Endothelial cell of umbilical vein (primary cell): Measurements from ENCODE around the gene SEPTIN14.

ENCODE experiments used
- EZH2 ChIP-seq: IDR thresholded peaks from 2 replicates; pipeline ENCODE4 v1.6.1; 2012; ENCODE audit warnings: borderline replicate concordance, low read depth, mild to moderate bottlenecking, moderate library complexity, low read length, inconsistent platforms; ENCODE audit not compliant: severe bottlenecking
- GATA2 ChIP-seq: IDR thresholded peaks from 2 replicates; pipeline ENCODE4 v1.7.0; 2011; ENCODE audit warnings: low read depth, mild to moderate bottlenecking, moderate library complexity, mixed read lengths, low read length; ENCODE audit not compliant: insufficient read length, insufficient read depth
- JUN ChIP-seq: IDR thresholded peaks from 2 replicates; pipeline ENCODE4 v1.6.1; 2011; ENCODE audit warnings: borderline replicate concordance, low read depth; ENCODE audit not compliant: insufficient read length, insufficient read depth
- MYC ChIP-seq: IDR thresholded peaks from one replicate; pipeline ENCODE4 v1.6.1; 2011; ENCODE audit warnings: mild to moderate bottlenecking, low read depth, low read length
- POLR2A ChIP-seq: IDR thresholded peaks from 2 replicates; pipeline ENCODE4 v1.6.1; 2012; ENCODE audit warnings: low read depth, mild to moderate bottlenecking, control low read depth, low read length
- POLR2AphosphoS5 ChIP-seq: IDR thresholded peaks from 2 replicates; pipeline ENCODE4 v1.6.1; 2012; ENCODE audit warnings: low read depth, mild to moderate bottlenecking, control low read depth, low read length, moderate library complexity; ENCODE audit not compliant: insufficient read depth
- TF ChIP-seq, protein P1 (sequence below), 2 donors: IDR thresholded peaks; 1 replicate in 1 of 2; 2 replicates in 1 of 2; pipeline ENCODE4 v1.5.1; 2011; ENCODE audit warnings: low read length in 2 of 2, mild to moderate bottlenecking in 2 of 2, moderate library complexity in 2 of 2, control low read depth in 1 of 2, inconsistent platforms in 1 of 2, low read depth in 1 of 2; ENCODE audit not compliant: insufficient read depth in 1 of 2; ENCODE audit errors: extremely low read depth in 1 of 2
- TF ChIP-seq, protein P2 (sequence below): IDR thresholded peaks from 2 replicates; pipeline ENCODE4 v1.6.1; 2011; ENCODE audit not compliant: insufficient read depth, insufficient read length

DNA sequence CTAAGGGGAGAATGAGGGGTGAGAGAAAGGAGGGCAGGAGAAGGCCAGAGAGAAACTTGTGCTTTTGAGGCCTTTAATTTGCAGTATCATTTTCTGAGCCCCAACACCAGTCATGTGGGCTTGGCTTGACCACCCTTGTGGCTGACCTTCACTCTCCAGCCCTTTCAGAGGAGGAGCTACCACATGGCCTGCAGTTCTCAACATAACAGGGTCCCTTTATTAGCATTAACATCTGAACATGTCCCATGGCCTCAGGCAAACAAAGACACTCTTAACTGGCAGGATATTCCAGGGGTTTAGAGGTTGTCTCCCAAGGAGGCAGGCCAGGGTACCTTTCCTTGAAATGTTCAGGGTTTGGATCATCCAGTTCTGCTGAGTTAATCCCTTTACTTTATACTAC, 31.4 kb upstream of the SEPTIN14 start:
- TF ChIP-seq, protein P1, sequence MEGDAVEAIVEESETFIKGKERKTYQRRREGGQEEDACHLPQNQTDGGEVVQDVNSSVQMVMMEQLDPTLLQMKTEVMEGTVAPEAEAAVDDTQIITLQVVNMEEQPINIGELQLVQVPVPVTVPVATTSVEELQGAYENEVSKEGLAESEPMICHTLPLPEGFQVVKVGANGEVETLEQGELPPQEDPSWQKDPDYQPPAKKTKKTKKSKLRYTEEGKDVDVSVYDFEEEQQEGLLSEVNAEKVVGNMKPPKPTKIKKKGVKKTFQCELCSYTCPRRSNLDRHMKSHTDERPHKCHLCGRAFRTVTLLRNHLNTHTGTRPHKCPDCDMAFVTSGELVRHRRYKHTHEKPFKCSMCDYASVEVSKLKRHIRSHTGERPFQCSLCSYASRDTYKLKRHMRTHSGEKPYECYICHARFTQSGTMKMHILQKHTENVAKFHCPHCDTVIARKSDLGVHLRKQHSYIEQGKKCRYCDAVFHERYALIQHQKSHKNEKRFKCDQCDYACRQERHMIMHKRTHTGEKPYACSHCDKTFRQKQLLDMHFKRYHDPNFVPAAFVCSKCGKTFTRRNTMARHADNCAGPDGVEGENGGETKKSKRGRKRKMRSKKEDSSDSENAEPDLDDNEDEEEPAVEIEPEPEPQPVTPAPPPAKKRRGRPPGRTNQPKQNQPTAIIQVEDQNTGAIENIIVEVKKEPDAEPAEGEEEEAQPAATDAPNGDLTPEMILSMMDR (IDR thresholded peaks at IDR 0.05; ENCODE audit: extremely low read depth in 1 of 2, insufficient read depth in 1 of 2, low read depth in 1 of 2, low read length in 2 of 2): no peak
- TF ChIP-seq GATA2: no peak
- TF ChIP-seq POLR2A: no peak
- no peak for TF ChIP-seq POLR2AphosphoS5
- TF ChIP-seq, protein P2, sequence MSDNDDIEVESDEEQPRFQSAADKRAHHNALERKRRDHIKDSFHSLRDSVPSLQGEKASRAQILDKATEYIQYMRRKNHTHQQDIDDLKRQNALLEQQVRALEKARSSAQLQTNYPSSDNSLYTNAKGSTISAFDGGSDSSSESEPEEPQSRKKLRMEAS: no peak
- TF ChIP-seq JUN: no peak
- no peak for TF ChIP-seq EZH2
- no peak for TF ChIP-seq MYC
